ENCODE data around the gene PID1. TPM values are rescaled to one million over a fixed set of nuclear protein-coding genes. Genes with fewer than 3 reads are reported as not detected.

PID1 gene
- polyA plus RNA-seq, 1 of the 3 experiments (the other 2 are of a cell fraction): 0.16 TPM

DNA sequence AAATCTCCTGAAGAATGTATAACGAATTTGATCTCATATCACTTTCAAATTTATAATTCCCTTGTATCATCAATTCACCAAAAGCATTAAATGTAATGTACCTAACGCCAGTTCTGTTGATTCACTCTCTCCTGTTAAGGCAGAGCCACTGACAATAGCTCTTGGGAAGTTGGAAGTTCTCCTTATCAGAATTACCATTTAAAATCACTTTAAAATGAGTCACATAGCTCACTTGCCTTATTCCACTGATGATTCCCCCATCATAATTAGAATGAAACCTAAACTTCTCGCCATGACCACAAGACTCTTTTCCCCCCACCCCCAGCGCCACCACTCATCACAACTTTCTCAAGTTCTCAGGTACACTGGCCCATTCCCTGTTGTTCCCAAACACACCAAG is 117.1 kb downstream of the PID1 start:
- Histone ChIP-seq H3K27ac (ENCODE audit: low read depth in 2 of 2, low read length in 1 of 2) (no peak overlapping the region), H3K9me2 (no peaks in the 10 kb centered on the region), H3F3A (replicated peaks; ENCODE audit: insufficient read depth) (no peaks in the 10 kb centered on the region), H3K4me3 (ENCODE audit: low read depth in 2 of 2, low read length in 1 of 2) (no peak overlapping the region), H4K20me1 (ENCODE audit: insufficient read depth) (no peaks in the 10 kb centered on the region), H3K4me1 (ENCODE audit: control insufficient read depth in 1 of 2, insufficient read depth in 2 of 2, low read depth in 1 of 2, low read length in 1 of 2) (no peaks in the 10 kb centered on the region), H3K36me3 (replicated peaks in 1 of 2; ENCODE audit: control insufficient read depth in 1 of 2, insufficient read depth in 2 of 2, low read length in 1 of 2) (no peaks in the 10 kb centered on the region), H3K9me3 (no peaks in the 10 kb centered on the region), H3K9ac (no peak overlapping the region), H3K79me2 (ENCODE audit: insufficient read depth) (no peaks in the 10 kb centered on the region), H2AFZ (ENCODE audit: low read depth) (no peak overlapping the region), H3K4me2 (no peak overlapping the region), H3K27me3 (ENCODE audit: insufficient read depth) (no peaks in the 10 kb centered on the region)
- ChIA-PET CTCF (interaction anchor here (0.9 kb wide), 1 partner anchor 120 kb away, joined by 3 read pairs; no protein-coding TSS in a partner anchor), POLR2A (no interaction called here)
- 28% methylated on average over 4 of the region's 4 CpGs for WGBS (ENCODE audit: low lambda C conversion rate)
- no peak for TF ChIP-seq SMC3 (IDR thresholded peaks at IDR 0.05; ENCODE audit: low read depth, low read length)
- TF ChIP-seq FOSL2 (IDR thresholded peaks at IDR 0.05; ENCODE audit: borderline replicate concordance, low read depth): no peak
- no peak for TF ChIP-seq CHD2 (IDR thresholded peaks at IDR 0.05; ENCODE audit: low read length, partially characterized antibody)
- TF ChIP-seq, protein P1, sequence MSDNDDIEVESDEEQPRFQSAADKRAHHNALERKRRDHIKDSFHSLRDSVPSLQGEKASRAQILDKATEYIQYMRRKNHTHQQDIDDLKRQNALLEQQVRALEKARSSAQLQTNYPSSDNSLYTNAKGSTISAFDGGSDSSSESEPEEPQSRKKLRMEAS (IDR thresholded peaks at IDR 0.05; ENCODE audit: low read depth): no peak
- no peak for TF ChIP-seq EP300 (IDR thresholded peaks at IDR 0.05; ENCODE audit: borderline replicate concordance in 1 of 2, low read depth in 1 of 2, low read length in 1 of 2)
- TF ChIP-seq ELF1 (IDR thresholded peaks at IDR 0.05): no peak
- no peak for TF ChIP-seq NFIC (IDR thresholded peaks at IDR 0.05; ENCODE audit: borderline replicate concordance)
- TF ChIP-seq USF2 (IDR thresholded peaks at IDR 0.05; ENCODE audit: borderline replicate concordance, low read depth, low read length): no peak
- no peak for TF ChIP-seq POLR2AphosphoS5 (IDR thresholded peaks at IDR 0.05; ENCODE audit: low read depth, low read length)
- no peak for DNase-seq

- H3K27ac ChIP-seq (ENCODE audit: low read depth in 2 of 2, low read length in 1 of 2): no peak overlapping the region
- H3K9me3 ChIP-seq: no peaks in the 10 kb centered on the region
- DNase-seq: no peak
- H3K4me1 ChIP-seq (ENCODE audit: control insufficient read depth in 1 of 2, insufficient read depth in 2 of 2, low read depth in 1 of 2, low read length in 1 of 2): no peaks in the 10 kb centered on the region
- H3K9ac ChIP-seq: no peak overlapping the region
- H3K9me2 ChIP-seq: no peaks in the 10 kb centered on the region
- no peaks in the 10 kb centered on the region for H3K36me3 ChIP-seq (replicated peaks in 1 of 2; ENCODE audit: control insufficient read depth in 1 of 2, insufficient read depth in 2 of 2, low read length in 1 of 2)
- ChIA-PET CTCF (interaction anchor here (1.5 kb wide), 1 partner anchor 563 kb away, joined by 3 read pairs; no protein-coding TSS in a partner anchor), POLR2A (no interaction called here)
- no peaks in the 10 kb centered on the region for H3K79me2 ChIP-seq (ENCODE audit: insufficient read depth)
- no peaks in the 10 kb centered on the region for H3K27me3 ChIP-seq (ENCODE audit: insufficient read depth)
- no peak overlapping the region for H3K4me3 ChIP-seq (ENCODE audit: low read depth in 2 of 2, low read length in 1 of 2)
- no peak overlapping the region for H2AFZ ChIP-seq (ENCODE audit: low read depth)
- WGBS (ENCODE audit: low lambda C conversion rate): 35% methylated on average over 8 of the region's 8 CpGs
- no peak overlapping the region for H3K4me2 ChIP-seq
- TF ChIP-seq YY1 (IDR thresholded peaks at IDR 0.05; ENCODE audit: low read depth) (no peak), GATA2 (CRISPR knock-in tag; IDR thresholded peaks at IDR 0.05) (no peak), RCOR1 (IDR thresholded peaks at IDR 0.05; ENCODE audit: low read length) (no peak), USF2 (IDR thresholded peaks at IDR 0.05; ENCODE audit: borderline replicate concordance, low read depth, low read length) (no peak), JUND (IDR thresholded peaks at IDR 0.05) (no peak), PBX3 (IDR thresholded peaks at IDR 0.05) (no peak), FOSL2 (IDR thresholded peaks at IDR 0.05; ENCODE audit: borderline replicate concordance, low read depth) (no peak), NFIC (IDR thresholded peaks at IDR 0.05; ENCODE audit: borderline replicate concordance) (no peak), SIN3A (IDR thresholded peaks at IDR 0.05; ENCODE audit: borderline replicate concordance, low read depth, low read length) (no peak), MEF2A (IDR thresholded peaks at IDR 0.05; ENCODE audit: borderline replicate concordance, low read depth) (no peak), GABPA (IDR thresholded peaks at IDR 0.05; ENCODE audit: low read depth) (no peak)
- no peaks in the 10 kb centered on the region for H4K20me1 ChIP-seq (ENCODE audit: insufficient read depth)
- H3F3A ChIP-seq (replicated peaks; ENCODE audit: insufficient read depth): no peaks in the 10 kb centered on the region
Observed at GRCh38 chr2:229153267-229153666, 117.8 kb downstream of the PID1 start.
